Stimulated activated naive CD8-positive, alpha-beta T cell treated with anti-CD3 and anti-CD28 coated beads, Interleukin-15, amount 100 ng/mL, for 72 hours (primary cell): ENCODE measurements around the gene INTS1.

Source experiments
- ATAC-seq: fragments of 150-1000 bp; cut with Tn5 transposase; 2 replicates; pipeline ENCODE4 v1.10.0; 2021; ENCODE audit warnings: mild to moderate bottlenecking, moderate library complexity
- DNase-seq, 2 donors: peaks; one replicate each; pipeline ENCODE4 v3.0.0; 2021 to 2022
- H3K27ac Mint-ChIP-seq, 2 donors: one replicate each; pipeline ENCODE4 v1.8.0; 2022; ENCODE audit warnings: mild to moderate bottlenecking in 2 of 2, mixed read lengths in 2 of 2, moderate library complexity in 2 of 2
- H3K27me3 Mint-ChIP-seq: one replicate; pipeline ENCODE4 v1.8.0; 2022; ENCODE audit warnings: mixed read lengths
- H3K4me1 Mint-ChIP-seq: one replicate; pipeline ENCODE4 v1.8.0; 2022; ENCODE audit warnings: mild to moderate bottlenecking, mixed read lengths
- H3K4me3 Mint-ChIP-seq, 2 donors: one replicate each; pipeline ENCODE4 v1.8.0; 2022; ENCODE audit warnings: mild to moderate bottlenecking in 2 of 2, mixed read lengths in 2 of 2, moderate library complexity in 1 of 2
- H3K9me3 Mint-ChIP-seq, 2 donors: one replicate each; pipeline ENCODE4 v1.8.0; 2022; ENCODE audit warnings: mixed read lengths in 2 of 2

INTS1 gene

DNA sequence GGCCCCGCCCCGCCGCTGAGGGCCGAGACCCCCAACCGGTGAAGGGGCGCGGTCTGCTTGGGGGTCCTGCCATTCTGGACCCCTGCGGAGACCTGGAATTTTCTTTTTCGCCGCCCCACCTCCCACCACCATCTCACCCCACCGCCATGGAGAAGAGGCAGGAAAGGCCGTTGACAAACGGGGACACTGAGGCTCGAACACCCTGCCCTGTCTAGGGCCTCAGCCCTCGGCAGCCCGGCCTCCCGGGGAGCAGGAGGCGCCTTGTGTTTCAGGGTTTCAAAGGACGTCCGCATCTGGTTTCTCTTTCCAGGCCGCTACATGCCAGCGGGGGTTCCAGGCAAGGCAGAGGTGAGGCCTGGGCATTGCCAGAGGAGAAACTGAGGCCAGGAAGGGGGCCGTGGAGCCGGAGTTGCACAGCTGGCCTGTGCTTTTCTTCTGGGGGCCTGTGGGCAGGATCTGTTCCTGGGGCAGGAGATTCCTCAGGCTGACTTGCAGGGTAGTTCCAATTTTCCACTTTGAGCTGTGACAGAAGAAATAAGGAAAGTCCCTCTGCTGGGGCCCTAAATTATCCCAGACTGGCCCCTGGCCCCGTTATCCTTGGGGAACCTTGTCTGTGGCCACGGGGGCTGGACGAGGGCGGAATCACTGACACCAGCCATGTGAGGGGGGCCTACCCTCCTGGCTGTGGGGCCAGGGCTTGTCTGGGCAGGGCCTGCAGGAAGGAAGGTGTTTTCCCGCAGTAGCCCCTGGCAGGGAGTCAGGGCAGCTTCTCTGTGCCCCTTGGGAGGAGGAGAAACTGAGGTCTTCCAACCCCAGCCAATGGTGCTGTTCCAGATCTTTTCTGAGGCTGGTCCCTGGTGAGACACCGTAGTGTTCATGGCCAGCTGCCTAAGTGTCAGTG, 44.0 kb downstream of the INTS1 start:
- H3K27ac Mint-ChIP-seq = peak overlapping the region in 1 of 2 donors; percentile 8
- DNase-seq (no peak), ATAC-seq (peak; percentile 3)
- peaks cover 39% of the 10 kb centered on the region for H3K4me1 Mint-ChIP-seq
- peaks cover 13% of the 10 kb centered on the region for H3K27me3 Mint-ChIP-seq
- no peaks in the 10 kb centered on the region for H3K9me3 Mint-ChIP-seq
- peak overlapping the region; percentile 69 to 84 for H3K4me3 Mint-ChIP-seq

DNA sequence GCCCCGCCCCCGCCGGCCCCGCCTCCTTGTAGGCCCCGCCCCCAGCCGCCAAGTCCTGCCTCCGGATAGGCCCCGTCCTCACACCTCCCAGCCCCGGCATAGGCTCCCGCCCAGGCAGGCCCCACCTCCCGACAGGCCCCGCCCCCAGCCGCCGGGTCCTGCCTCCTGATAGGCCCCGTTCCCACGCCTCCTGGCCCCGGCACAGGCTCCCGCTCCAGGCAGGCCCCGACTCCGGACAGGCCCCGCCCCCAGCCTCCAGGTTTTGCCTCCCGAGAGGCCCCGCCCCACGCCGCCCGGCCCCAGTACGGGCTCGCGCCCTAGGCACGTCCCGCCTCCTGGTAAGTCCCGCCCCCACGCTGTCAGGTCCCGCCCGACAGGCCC, 44.7 kb downstream of the INTS1 start:
- peak; percentile 99 for DNase-seq
- Mint-ChIP-seq H3K27ac (no peak overlapping the region), H3K4me1 (peaks cover 39% of the 10 kb centered on the region), H3K4me3 (peak overlapping the region; percentile 77 to 87), H3K27me3 (peaks cover 13% of the 10 kb centered on the region), H3K9me3 (no peaks in the 10 kb centered on the region)
- ATAC-seq = peak; percentile 96

DNA sequence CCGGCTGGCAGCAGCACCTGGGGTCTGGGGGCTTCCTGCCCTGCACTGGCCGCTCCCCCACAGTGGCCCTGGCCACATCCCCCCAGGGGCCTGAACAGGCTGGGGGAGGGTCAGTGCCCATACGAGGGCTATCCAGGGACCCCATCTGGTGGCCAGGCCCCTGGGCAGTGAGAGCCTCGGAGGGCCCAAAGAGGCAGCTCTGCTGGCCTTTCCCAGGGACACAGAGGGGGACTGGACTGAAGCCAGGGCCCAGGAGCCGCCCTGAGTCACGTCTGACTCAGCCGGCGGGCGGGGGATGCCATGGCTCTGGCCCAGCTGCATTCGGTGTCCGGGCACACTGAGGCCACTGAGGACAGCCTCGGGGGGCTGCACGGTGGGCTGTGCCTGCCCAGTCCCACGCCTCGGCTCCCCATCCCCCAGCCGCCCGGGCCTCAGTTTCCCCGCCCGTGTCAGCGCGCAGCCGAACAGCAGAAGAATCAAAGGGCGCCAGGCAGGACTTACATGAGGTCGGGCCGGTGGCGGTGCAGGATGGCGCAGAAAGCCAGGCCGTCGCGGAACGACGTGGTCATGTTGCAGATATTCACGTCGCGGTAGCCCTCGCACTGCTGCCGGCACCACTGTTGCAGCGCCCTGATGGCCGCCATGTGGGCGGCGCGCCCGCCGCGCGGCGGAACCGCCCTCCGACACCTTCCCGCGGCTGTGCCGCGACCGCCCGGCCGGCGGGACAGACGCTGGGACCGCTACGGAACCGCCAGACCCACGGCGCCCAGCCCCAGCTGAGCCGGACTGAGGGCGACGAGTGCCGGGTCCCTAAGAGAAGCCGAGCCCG, 45.3 kb downstream of the INTS1 start, which contains the start of gene MICALL2:
Gene MICALL2, minus strand, starts transcription at position 788 of the 829 bp plus-strand sequence. Its CDS starts 144 bp downstream, at position 644.
- peak; percentile 44 for ATAC-seq
- Mint-ChIP-seq H3K27me3 (peaks cover 13% of the 10 kb centered on the region), H3K9me3 (no peaks in the 10 kb centered on the region), H3K4me3 (peak within 1 kb of the TSS; percentile 77 to 87), H3K4me1 (peaks cover 39% of the 10 kb centered on the region), H3K27ac (peak within 1 kb of the TSS in 1 of 2 donors; percentile 19)
- peak in 1 of 2 donors; percentile 42 for DNase-seq

DNA sequence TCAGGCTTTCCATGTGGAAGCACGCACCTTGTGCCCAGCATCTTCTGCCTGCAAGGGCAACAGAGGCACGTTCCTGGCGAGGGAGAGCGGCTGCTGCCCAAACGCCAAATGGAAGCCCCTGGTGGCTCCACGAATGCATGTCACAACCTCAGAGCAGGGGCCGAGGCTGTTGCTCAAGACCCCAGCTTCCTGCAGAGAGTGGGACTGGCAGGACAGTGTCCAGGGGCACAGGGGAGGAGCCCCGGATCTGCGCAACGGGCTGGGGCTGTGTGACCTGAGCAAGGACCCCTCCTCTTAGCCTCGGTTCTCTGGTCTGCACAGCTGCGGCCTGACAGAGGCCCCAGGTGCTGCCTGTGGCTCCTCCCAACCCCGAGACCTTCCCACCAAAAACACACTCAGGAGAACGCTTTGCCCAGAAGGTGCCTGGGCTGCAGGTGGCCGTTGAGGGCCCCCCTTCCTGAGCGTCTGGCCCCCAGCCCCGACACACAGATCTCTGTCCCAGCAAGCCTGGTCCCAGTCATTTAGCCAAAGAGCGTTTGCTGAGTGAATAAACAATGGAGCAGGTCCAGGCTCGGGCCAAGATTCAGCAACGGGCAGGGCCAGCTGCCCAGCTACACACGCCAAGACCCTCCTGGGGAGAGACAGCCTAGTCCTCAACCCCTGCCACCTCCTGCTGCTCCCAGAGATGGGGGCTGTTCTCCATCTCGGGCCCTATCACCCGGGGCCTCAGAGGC, 46.1 kb downstream of the INTS1 start:
- Mint-ChIP-seq H3K4me1 (peaks cover 39% of the 10 kb centered on the region), H3K27ac (peak overlapping the region in 1 of 2 donors; percentile 19), H3K27me3 (peaks cover 13% of the 10 kb centered on the region), H3K9me3 (no peaks in the 10 kb centered on the region), H3K4me3 (peak overlapping the region; percentile 51 to 87)
- no peak for DNase-seq
- ATAC-seq = no peak

DNA sequence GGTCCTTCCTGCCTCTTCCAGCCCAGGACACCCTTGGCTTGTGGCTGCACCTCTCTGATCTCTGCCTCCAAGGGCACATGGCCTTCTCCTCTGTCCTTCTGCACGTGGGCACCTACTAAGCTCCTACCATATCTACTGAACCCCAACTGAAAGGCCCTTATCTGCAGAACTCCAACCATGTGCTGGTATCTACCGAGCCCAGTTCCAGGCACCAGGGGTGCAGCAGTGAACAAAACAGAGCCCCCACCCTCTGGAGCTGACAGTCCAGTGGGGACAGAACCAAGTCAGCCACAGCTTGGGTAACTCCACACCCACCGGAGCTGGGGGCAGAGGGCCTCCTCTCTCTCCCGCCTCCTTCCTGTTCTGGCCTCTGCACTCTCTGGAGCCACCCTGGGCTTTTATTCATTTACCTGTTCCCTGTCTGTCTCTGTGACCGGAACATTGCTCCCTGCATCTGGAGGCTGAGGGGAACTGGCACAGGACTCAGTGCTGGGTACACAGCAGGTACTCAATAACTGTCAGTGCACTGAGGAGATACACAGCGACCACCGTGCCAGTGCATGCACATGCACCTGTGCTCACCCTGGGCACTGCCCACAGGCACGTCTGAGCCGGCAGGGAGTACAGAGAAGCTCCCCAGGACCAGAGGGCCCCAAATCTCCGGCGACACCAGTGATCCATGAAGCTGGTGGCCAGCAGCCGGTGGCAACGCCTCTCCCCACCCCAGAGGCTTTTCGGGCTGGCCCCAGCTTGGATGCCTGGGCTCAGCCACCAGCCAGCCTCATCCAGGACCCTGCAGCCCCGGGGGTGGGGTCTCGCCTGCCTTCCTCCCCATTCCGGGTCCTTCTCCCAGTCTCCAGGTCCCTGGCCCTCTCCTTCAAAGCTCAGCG, 46.9 kb downstream of the INTS1 start:
- H3K4me3 Mint-ChIP-seq = no peak overlapping the region
- ATAC-seq (no peak), DNase-seq (no peak)
- H3K27ac Mint-ChIP-seq = peak overlapping the region in 1 of 2 donors; percentile 19
- peaks cover 13% of the 10 kb centered on the region for H3K27me3 Mint-ChIP-seq
- H3K4me1 Mint-ChIP-seq = peaks cover 39% of the 10 kb centered on the region
- H3K9me3 Mint-ChIP-seq = no peaks in the 10 kb centered on the region

DNA sequence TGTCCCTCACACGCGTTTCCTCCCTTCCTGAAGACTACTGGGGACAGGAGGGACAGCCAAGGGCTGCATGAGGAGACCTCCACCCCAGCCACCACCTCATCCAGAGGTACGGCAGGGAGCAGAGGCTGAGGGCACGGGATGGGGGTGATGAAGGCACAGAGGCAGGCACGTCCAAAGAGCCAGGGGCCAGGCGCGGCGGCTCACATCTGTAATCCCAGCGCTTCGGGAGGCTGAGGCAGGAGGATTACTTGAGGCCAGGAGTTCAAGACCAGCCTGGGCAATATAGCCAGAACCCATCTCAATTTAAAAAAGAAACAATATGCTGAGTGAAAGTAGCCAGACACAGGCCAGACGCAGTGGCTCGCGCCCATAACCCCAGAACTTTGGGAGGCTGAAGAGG, 48.2 kb downstream of the INTS1 start:
- DNase-seq (no peak), ATAC-seq (no peak)
- Mint-ChIP-seq H3K9me3 (no peaks in the 10 kb centered on the region), H3K27ac (no peak overlapping the region), H3K4me1 (peaks cover 34% of the 10 kb centered on the region), H3K4me3 (no peak overlapping the region), H3K27me3 (peaks cover 13% of the 10 kb centered on the region)

DNA sequence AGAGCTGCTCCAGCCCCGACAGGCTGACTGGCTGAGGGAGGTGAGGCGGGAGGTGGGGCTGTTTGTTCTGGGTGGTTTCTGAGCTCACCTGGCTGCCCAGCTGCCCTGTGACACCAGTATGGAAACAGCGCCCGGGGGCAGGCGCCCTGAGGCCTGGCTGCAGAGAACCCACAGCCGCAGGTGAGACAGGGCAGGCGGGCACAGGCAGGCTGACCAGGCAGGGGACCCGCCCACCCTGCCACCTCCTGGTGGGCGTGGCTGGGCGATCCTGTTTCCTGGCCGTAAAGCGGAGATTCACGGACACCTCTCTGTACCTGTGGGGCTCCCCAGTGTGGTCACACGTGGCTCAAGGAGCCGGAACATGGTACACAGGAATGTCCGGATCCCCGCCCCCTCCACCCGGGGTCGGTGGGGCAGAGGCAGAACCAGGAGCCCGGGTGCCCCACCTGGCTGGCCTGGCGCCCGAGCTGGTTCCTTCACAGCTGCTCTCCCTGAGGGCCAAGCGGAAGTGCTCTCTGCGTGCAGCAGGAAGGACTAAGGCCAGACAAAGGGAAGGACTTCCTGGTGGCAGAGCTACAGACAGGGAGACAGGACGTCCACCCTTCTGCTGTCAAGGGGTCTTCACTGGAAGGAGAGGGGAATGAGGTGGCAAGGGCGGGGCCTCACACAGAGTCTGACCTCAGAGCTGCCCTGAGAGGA, 48.8 kb downstream of the INTS1 start:
- Mint-ChIP-seq H3K27me3 (peaks cover 13% of the 10 kb centered on the region), H3K4me3 (no peak overlapping the region), H3K27ac (no peak overlapping the region), H3K4me1 (peaks cover 29% of the 10 kb centered on the region), H3K9me3 (no peaks in the 10 kb centered on the region)
- ATAC-seq = no peak
- DNase-seq = no peak

DNA sequence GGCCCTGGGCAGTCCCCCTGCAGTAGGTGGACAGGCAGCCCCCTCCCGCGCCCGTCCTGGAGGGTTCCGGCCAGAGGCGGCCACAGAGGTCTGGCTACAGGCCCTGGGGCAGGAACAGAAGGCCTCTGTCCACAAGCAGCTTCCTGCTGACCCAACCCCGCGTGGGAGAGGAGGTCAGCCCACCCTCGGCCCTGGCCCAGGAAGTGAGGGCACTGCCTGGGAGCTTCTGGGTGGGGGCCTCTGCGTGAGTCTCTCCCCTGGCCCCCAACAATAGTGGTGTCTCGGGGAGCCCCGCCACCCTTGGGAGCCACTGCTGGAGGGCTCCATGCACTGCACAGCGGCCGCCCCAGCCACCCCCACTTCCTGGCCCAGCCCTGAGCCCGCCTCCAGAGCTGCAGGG, 49.6 kb downstream of the INTS1 start:
- Mint-ChIP-seq H3K4me1 (peaks cover 22% of the 10 kb centered on the region), H3K27ac (no peak overlapping the region), H3K27me3 (peaks cover 13% of the 10 kb centered on the region), H3K9me3 (no peaks in the 10 kb centered on the region), H3K4me3 (no peak overlapping the region)
- DNase-seq = no peak
- ATAC-seq = no peak

DNA sequence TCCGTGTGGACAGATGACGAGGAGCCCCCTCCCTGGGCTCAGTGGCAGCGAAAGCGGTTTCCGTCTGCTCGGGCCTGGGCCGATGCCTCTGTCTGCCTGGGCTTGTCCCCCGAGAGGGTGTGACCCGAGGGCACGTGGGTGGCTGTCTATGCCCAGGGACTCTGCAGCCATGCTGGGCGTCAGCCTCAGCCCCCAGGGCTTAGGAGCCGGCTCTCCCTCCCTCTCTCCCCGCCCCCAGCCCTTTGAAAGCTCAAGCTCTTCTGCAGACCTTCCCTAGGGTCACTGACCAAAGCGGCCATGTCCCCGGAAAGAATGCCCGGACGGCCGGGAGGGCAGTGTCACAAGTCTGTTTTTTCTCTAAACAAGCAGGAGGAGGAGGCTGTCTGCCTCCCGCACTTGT, 52.0 kb downstream of the INTS1 start:
- no peak for DNase-seq
- H3K27me3 Mint-ChIP-seq = no peaks in the 10 kb centered on the region

DNA sequence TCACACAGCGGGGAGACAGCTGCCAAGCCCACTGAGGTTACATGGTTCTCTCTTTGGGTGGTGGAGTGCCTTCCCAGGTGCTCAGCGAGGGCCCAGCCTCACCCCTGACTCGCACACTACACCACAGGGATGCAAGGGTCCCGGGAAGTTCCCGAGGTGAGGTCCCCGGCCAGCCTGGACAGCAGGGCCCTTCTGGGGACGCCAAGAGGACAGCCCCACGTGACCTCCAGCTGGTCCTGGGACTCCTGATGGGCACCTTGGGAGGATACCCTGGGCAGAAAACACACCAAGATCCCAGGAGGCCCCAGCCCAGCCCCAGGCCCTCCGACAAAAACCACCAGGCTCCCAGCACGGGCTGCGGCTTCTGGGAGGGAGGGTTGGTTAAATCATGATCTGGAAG, 53.2 kb downstream of the INTS1 start:
- Mint-ChIP-seq H3K27ac (no peak overlapping the region), H3K4me3 (no peak overlapping the region), H3K4me1 (no peaks in the 10 kb centered on the region), H3K9me3 (no peaks in the 10 kb centered on the region), H3K27me3 (no peaks in the 10 kb centered on the region)
- DNase-seq (no peak), ATAC-seq (no peak)

More for the DNA sequence above, 52.0 kb downstream of the INTS1 start:
- ATAC-seq = no peak
- H3K27ac Mint-ChIP-seq = no peak overlapping the region
- H3K4me3 Mint-ChIP-seq = no peak overlapping the region
- H3K4me1 Mint-ChIP-seq = peaks cover 3% of the 10 kb centered on the region
- H3K9me3 Mint-ChIP-seq = no peaks in the 10 kb centered on the region

DNA sequence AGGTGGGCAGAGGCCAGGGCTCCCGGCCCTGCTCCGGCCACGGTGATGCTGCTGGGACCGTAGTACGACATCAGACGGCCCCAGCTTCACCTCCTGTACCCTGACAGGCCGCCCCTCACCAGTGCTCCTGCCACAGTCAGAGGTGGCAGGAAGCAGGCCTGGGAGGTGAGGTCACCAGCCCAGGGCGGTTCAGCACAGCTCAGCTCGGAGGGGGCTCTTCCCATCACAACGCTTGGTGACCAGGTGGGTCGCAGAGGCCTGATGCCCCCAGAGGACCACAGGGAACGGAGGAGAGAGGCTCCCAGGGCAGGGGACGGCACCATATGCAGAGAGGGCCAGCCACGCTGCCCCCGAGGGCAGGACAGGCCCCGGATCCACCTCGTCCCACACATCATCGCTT, 53.8 kb downstream of the INTS1 start:
- no peak for ATAC-seq
- no peaks in the 10 kb centered on the region for H3K27me3 Mint-ChIP-seq
- H3K4me1 Mint-ChIP-seq = no peaks in the 10 kb centered on the region
- no peak overlapping the region for H3K27ac Mint-ChIP-seq
- H3K9me3 Mint-ChIP-seq = no peaks in the 10 kb centered on the region
- no peak for DNase-seq
- H3K4me3 Mint-ChIP-seq = no peak overlapping the region

DNA sequence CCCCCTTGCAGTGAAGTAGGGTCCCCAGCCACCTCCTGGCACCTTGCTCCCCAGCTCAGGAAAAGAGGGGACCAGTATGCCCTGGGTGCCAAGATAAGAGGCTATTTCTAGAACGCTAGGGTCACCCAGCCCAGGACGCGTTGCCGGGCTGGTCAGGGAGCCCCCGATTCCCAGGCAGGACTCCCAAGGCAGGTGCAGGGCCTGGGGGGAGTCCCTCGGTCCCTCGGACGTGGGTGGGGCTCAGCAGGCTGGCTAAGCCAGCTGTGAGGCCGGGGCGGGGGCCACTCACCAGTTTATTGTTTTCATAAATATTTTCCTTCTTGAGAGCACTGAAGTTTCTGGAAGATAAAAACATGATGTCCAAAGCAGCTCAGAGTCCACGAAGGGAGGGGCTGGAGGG, 54.2 kb downstream of the INTS1 start:
- no peaks in the 10 kb centered on the region for H3K9me3 Mint-ChIP-seq
- no peak overlapping the region for H3K27ac Mint-ChIP-seq
- no peak for ATAC-seq
- DNase-seq = no peak
- H3K4me3 Mint-ChIP-seq = no peak overlapping the region
- no peaks in the 10 kb centered on the region for H3K4me1 Mint-ChIP-seq
- no peaks in the 10 kb centered on the region for H3K27me3 Mint-ChIP-seq

DNA sequence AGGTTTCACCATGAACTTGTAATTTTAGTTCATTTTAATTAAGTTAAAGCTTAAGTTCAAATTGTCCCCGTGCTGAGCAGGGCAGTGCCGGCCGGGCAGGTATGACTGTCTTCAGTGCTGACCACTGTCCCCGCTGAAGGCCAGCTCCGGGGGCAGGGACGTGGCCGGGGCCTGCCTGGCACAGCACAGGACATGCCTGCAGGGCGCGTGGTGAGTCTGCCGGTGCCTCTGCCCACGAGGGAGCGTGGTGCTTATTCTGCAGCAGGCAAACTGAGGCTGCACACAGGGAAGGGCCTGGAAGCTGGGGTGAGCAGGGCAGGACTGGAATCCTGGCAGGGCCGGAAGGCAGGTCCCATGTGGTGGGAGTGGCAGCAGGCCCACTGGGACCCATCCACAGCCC, 54.7 kb downstream of the INTS1 start:
- H3K27me3 Mint-ChIP-seq = no peaks in the 10 kb centered on the region
- DNase-seq (no peak), ATAC-seq (no peak)
- H3K9me3 Mint-ChIP-seq = no peaks in the 10 kb centered on the region
- no peaks in the 10 kb centered on the region for H3K4me1 Mint-ChIP-seq
- H3K4me3 Mint-ChIP-seq = no peak overlapping the region
- no peak overlapping the region for H3K27ac Mint-ChIP-seq

DNA sequence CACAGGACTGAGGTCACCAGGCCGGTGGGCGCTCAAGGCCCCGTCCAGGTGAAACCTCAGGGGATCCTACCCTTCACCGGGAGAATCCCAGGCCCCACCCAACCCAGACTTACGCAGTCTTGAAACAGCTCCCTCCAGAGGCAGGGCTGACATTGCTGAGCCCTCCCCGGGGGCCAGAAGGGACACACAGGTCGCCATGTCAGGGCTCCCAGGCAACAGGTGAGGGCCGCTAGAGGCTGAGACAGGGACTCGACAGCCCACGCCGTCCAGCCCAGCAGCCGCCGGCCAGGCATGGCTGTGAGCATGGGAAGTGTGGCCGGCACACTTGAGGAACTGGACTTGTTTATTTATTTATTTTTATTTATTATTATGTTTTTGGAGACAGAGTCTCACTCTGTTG, 55.2 kb downstream of the INTS1 start:
- H3K27me3 Mint-ChIP-seq = no peaks in the 10 kb centered on the region
- no peaks in the 10 kb centered on the region for H3K4me1 Mint-ChIP-seq
- DNase-seq (no peak), ATAC-seq (no peak)
- H3K9me3 Mint-ChIP-seq = no peaks in the 10 kb centered on the region
- no peak overlapping the region for H3K4me3 Mint-ChIP-seq
- H3K27ac Mint-ChIP-seq = no peak overlapping the region
